Mesenchymal stem cell (in vitro differentiated cells and primary cell): ENCODE data around the gene BEAN1.

Experiments
- DNase-seq: peaks from one replicate; pipeline ENCODE4 v3.0.0-alpha.2; 2013
- H2AFZ ChIP-seq: one replicate; pipeline ENCODE4 v1.6.1; 2013; ENCODE audit warnings: low read depth, mild to moderate bottlenecking, control low read depth, inconsistent platforms, low read length, moderate library complexity
- H2AK5ac ChIP-seq: 2 replicates; pipeline ENCODE4 v1.6.1; 2013; ENCODE audit warnings: low read length, moderate library complexity, mild to moderate bottlenecking, inconsistent platforms; ENCODE audit not compliant: severe bottlenecking
- H2BK120ac ChIP-seq: one replicate; pipeline ENCODE4 v1.6.1; 2013; ENCODE audit warnings: low read depth, mild to moderate bottlenecking, inconsistent platforms, low read length, moderate library complexity
- H2BK12ac ChIP-seq, 2 experiments: one replicate each; pipeline ENCODE4 v1.6.1; 2013; ENCODE audit warnings: inconsistent platforms in 2 of 2, low read length in 2 of 2, mild to moderate bottlenecking in 2 of 2, moderate library complexity in 2 of 2, control low read depth in 1 of 2
- H2BK15ac ChIP-seq: one replicate; pipeline ENCODE4 v1.6.1; 2013; ENCODE audit warnings: mild to moderate bottlenecking, low read depth, inconsistent platforms; ENCODE audit not compliant: poor library complexity, severe bottlenecking
- H2BK5ac ChIP-seq: 2 replicates; pipeline ENCODE4 v1.6.1; 2013; ENCODE audit warnings: low read depth, mild to moderate bottlenecking, low read length, control low read depth, inconsistent platforms; ENCODE audit not compliant: poor library complexity, severe bottlenecking
- H3K14ac ChIP-seq, 2 experiments: one replicate each; pipeline ENCODE4 v1.6.1; 2013; ENCODE audit warnings: inconsistent platforms in 2 of 2, low read length in 2 of 2, control low read depth in 1 of 2, mild to moderate bottlenecking in 1 of 2, moderate library complexity in 1 of 2
- H3K18ac ChIP-seq, 2 experiments: one replicate each; pipeline ENCODE4 v1.6.1; 2013; ENCODE audit warnings: inconsistent platforms in 2 of 2, low read length in 2 of 2, control low read depth in 1 of 2, low read depth in 1 of 2, mild to moderate bottlenecking in 1 of 2
- H3K23ac ChIP-seq, 2 experiments: one replicate each; pipeline ENCODE4 v1.6.1; 2013; ENCODE audit warnings: inconsistent platforms in 2 of 2, low read length in 2 of 2, mild to moderate bottlenecking in 2 of 2, moderate library complexity in 2 of 2, control low read depth in 1 of 2
- H3K27ac ChIP-seq: 2 replicates; pipeline ENCODE4 v1.5.1; 2013; ENCODE audit warnings: mild to moderate bottlenecking, moderate library complexity, low read length, control low read depth, inconsistent platforms; ENCODE audit not compliant: poor library complexity, severe bottlenecking
- H3K27me3 ChIP-seq, 2 experiments: 2 replicates each; pipeline versions ENCODE4 v1.6.1 to v1.7.0; 2013; ENCODE audit warnings: low read length in 2 of 2, mild to moderate bottlenecking in 2 of 2, moderate library complexity in 2 of 2, control low read depth in 1 of 2, inconsistent platforms in 1 of 2; ENCODE audit not compliant: control insufficient read depth in 1 of 2, insufficient read depth in 1 of 2
- H3K36me3 ChIP-seq, 2 experiments: 2 replicates each; pipeline versions ENCODE4 v1.6.1 to v1.7.0; 2013; ENCODE audit warnings: low read length in 2 of 2, control low read depth in 1 of 2, inconsistent platforms in 1 of 2, low read depth in 1 of 2, mild to moderate bottlenecking in 1 of 2; ENCODE audit not compliant: insufficient read depth in 2 of 2, control insufficient read depth in 1 of 2
- H3K4ac ChIP-seq, 2 experiments: one replicate each; pipeline ENCODE4 v1.6.1; 2013; ENCODE audit warnings: inconsistent platforms in 2 of 2, low read length in 2 of 2, mild to moderate bottlenecking in 2 of 2, moderate library complexity in 2 of 2, control low read depth in 1 of 2, low read depth in 1 of 2
- H3K4me1 ChIP-seq: 2 replicates; pipeline ENCODE4 v1.6.1; 2013; ENCODE audit warnings: low read depth, low read length, control low read depth; ENCODE audit not compliant: control insufficient read depth, insufficient read depth
- H3K4me2 ChIP-seq: 2 replicates; pipeline ENCODE4 v1.6.1; 2013; ENCODE audit warnings: low read length, mild to moderate bottlenecking, inconsistent platforms; ENCODE audit not compliant: poor library complexity, severe bottlenecking
- H3K4me3 ChIP-seq, 2 experiments: 2 replicates each; pipeline versions ENCODE4 v1.5.1 to v1.7.0; 2013; ENCODE audit warnings: low read length in 2 of 2, mild to moderate bottlenecking in 2 of 2, control low read depth in 1 of 2, low read depth in 1 of 2; ENCODE audit not compliant: insufficient read depth in 1 of 2
- H3K79me1 ChIP-seq: replicated peaks from 2 replicates; pipeline ENCODE4 v1.6.1; 2013; ENCODE audit warnings: mild to moderate bottlenecking, control low read depth, low read length, inconsistent platforms; ENCODE audit not compliant: poor library complexity, severe bottlenecking
- H3K9ac ChIP-seq: 2 replicates; pipeline ENCODE4 v1.7.0; 2013; ENCODE audit warnings: mild to moderate bottlenecking, low read length, moderate library complexity
- H3K9me3 ChIP-seq: 2 replicates; pipeline ENCODE4 v1.7.0; 2013; ENCODE audit warnings: mild to moderate bottlenecking, low read length; ENCODE audit not compliant: control insufficient read depth
- H4K8ac ChIP-seq: one replicate; pipeline ENCODE4 v1.6.1; 2013; ENCODE audit warnings: inconsistent platforms, mild to moderate bottlenecking, low read length, moderate library complexity
- H4K91ac ChIP-seq: one replicate; pipeline ENCODE4 v1.6.1; 2013; ENCODE audit warnings: mild to moderate bottlenecking, low read length, inconsistent platforms
- WGBS: methylation state at CpG from one replicate; pipeline ENCODE4 v1.1.7; 2013; ENCODE audit warnings: mixed read lengths; 5-methylcytosine and 5-hydroxymethylcytosine counted together

BEAN1 gene

GRCh38 chr16:66390346-66391108 lies 36.6 kb upstream of the BEAN1 start:
- Histone ChIP-seq H3K23ac (no peak overlapping the region), H3K27me3 (peaks cover 0 to 9% of the 10 kb centered on the region in 2 experiments), H4K8ac (no peak overlapping the region), H3K4ac (no peak overlapping the region), H2BK12ac (no peak overlapping the region), H2BK120ac (no peak overlapping the region), H3K79me1 (no peaks in the 10 kb centered on the region), H3K18ac (no peak overlapping the region), H2BK15ac (no peak overlapping the region), H3K36me3 (peaks cover 0 to 3% of the 10 kb centered on the region in 2 experiments), H3K9ac (no peak overlapping the region), H4K91ac (no peak overlapping the region), H3K4me3 (no peak overlapping the region), H3K14ac (no peak overlapping the region), H3K4me1 (peaks cover 2% of the 10 kb centered on the region), H3K4me2 (no peak overlapping the region), H3K27ac (no peak overlapping the region), H2AK5ac (no peak overlapping the region), H3K9me3 (no peaks in the 10 kb centered on the region), H2BK5ac (no peak overlapping the region), H2AFZ (no peak overlapping the region)
- DNase-seq = no peak
- WGBS = 83% methylated on average over 14 of the region's 14 CpGs

GRCh38 chr16:66391726-66392670 lies 35.1 kb upstream of the BEAN1 start:
- Histone ChIP-seq H3K4ac (no peak overlapping the region), H3K18ac (no peak overlapping the region), H3K36me3 (peaks cover 0 to under 1% of the 10 kb centered on the region in 2 experiments), H3K4me3 (no peak overlapping the region), H4K91ac (no peak overlapping the region), H2BK5ac (no peak overlapping the region), H2BK12ac (no peak overlapping the region), H3K79me1 (no peaks in the 10 kb centered on the region), H3K14ac (no peak overlapping the region), H3K9ac (no peak overlapping the region), H4K8ac (no peak overlapping the region), H3K4me2 (no peak overlapping the region), H2BK15ac (no peak overlapping the region), H3K9me3 (no peaks in the 10 kb centered on the region), H3K4me1 (no peaks in the 10 kb centered on the region), H3K27ac (no peak overlapping the region), H3K27me3 (peaks cover 0 to 14% of the 10 kb centered on the region in 2 experiments), H2AK5ac (no peak overlapping the region), H3K23ac (no peak overlapping the region), H2BK120ac (no peak overlapping the region), H2AFZ (no peak overlapping the region)
- WGBS = 92% methylated on average over 18 of the region's 18 CpGs
- DNase-seq = no peak

GRCh38 chr16:66395806-66396555 lies 31.1 kb upstream of the BEAN1 start:
- Histone ChIP-seq H4K91ac (no peak overlapping the region), H3K27ac (no peak overlapping the region), H3K9me3 (no peaks in the 10 kb centered on the region), H3K4me1 (peaks cover 5% of the 10 kb centered on the region), H3K23ac (no peak overlapping the region), H3K79me1 (no peaks in the 10 kb centered on the region), H3K36me3 (no peaks in the 10 kb centered on the region), H2BK5ac (no peak overlapping the region), H3K4me3 (no peak overlapping the region), H2AK5ac (no peak overlapping the region), H3K14ac (no peak overlapping the region), H2AFZ (no peak overlapping the region), H3K4ac (no peak overlapping the region), H3K4me2 (no peak overlapping the region), H3K27me3 (peaks cover 0 to 8% of the 10 kb centered on the region in 2 experiments), H2BK120ac (no peak overlapping the region), H3K9ac (no peak overlapping the region), H2BK12ac (no peak overlapping the region), H2BK15ac (no peak overlapping the region), H4K8ac (no peak overlapping the region), H3K18ac (no peak overlapping the region)
- 95% methylated on average over 7 of the region's 7 CpGs for WGBS
- no peak for DNase-seq
